Omental fat pad (tissue), 4 donors: ENCODE data around the gene FBXO44. TPM values are rescaled to one million over a fixed set of nuclear protein-coding genes. Genes with fewer than 3 reads are reported as not detected.
A peak's percentile ranks its signal among the peaks of the same experiment; 100 is the strongest.

Experiments used
- ATAC-seq: fragments of 150-250 bp; one replicate; pipeline ENCODE4 v1.9.1; 2016; ENCODE audit warnings: mild to moderate bottlenecking, moderate library complexity; ENCODE audit not compliant: low FRiP score
- DNase-seq: peaks from one replicate; pipeline ENCODE4 v3.0.0-alpha.2; 2019; ENCODE audit warnings: low spot score
- total RNA-seq, 4 donors: library from RNA; depleted of rRNA; stranded (reverse); fragments of >200 nt; gene quantifications; one replicate each; pipeline ENCODE4 v1.1.0, GENCODE V29; 2016
- TF ChIP-seq, protein P1 (sequence below), 3 donors: fragments of 450-650 bp; IDR thresholded peaks; one replicate each; pipeline ENCODE4 v1.5.1; 2016 to 2017; ENCODE audit warnings: antibody characterized with exemption in 3 of 3, mild to moderate bottlenecking in 3 of 3, moderate library complexity in 2 of 3

Gene FBXO44
- total RNA-seq, 4 donors from 2014 or later, result 5.8 to 13.3 (median 9.6) TPM

GRCh38 chr1:11685210-11685752 is 30.6 kb downstream of the FBXO44 start:
- DNase-seq (no peak), ATAC-seq (no peak)
- TF ChIP-seq, protein P1, sequence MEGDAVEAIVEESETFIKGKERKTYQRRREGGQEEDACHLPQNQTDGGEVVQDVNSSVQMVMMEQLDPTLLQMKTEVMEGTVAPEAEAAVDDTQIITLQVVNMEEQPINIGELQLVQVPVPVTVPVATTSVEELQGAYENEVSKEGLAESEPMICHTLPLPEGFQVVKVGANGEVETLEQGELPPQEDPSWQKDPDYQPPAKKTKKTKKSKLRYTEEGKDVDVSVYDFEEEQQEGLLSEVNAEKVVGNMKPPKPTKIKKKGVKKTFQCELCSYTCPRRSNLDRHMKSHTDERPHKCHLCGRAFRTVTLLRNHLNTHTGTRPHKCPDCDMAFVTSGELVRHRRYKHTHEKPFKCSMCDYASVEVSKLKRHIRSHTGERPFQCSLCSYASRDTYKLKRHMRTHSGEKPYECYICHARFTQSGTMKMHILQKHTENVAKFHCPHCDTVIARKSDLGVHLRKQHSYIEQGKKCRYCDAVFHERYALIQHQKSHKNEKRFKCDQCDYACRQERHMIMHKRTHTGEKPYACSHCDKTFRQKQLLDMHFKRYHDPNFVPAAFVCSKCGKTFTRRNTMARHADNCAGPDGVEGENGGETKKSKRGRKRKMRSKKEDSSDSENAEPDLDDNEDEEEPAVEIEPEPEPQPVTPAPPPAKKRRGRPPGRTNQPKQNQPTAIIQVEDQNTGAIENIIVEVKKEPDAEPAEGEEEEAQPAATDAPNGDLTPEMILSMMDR (IDR thresholded peaks at IDR 0.05), result no peak

- TF ChIP-seq, protein P1 (IDR thresholded peaks at IDR 0.05), result no peak
- ATAC-seq (no peak), DNase-seq (no peak)
These were observed 33.8 kb downstream of the FBXO44 start for GRCh38 chr1:11688506-11688905.

DNA sequence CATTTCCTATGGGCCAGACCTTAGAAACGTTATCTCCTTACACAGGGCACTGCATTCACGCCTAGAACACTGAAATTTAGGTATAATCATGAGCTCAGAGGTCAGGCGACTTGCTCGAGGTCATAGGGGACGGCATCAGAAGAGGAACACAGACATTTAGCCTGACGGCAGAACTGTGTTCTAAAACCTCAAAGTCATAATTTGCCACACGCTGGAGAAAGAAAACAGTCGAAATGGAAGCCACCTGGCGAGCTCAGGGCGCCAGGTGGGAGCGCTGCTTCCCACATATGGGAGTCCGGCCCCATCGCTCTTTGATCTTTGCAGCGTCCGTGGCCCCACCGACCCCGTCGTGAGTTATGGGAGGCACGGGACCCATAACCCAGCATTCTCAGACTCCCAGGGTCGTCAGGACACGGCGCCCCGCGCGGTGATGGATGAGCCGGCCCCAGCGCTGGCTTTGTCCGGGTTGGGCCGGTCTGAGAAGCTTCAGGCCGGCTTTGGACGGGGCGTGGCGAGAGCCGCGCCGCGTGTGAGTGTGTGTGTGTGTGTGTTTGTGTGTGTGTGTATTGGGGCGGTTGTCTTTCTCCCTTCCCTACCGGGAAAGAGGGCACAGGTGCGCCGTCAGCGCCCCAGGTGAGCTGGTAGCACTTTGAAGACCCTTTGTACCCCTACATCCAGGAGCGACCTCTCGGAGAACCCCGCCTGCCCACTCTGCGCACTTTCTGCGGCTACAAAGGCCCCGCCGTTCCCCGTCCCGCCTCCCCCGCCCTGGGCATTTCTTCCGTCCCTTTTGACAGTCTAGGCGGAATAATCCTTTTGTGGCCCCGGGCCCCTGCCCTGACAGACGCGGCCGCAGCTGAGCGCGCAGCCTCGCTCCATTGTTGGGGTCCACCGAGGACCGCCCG is 36.0 kb downstream of the FBXO44 start:
- DNase-seq (no peak), ATAC-seq (no peak)
- TF ChIP-seq, protein P1 (IDR thresholded peaks at IDR 0.05), result no peak

DNA sequence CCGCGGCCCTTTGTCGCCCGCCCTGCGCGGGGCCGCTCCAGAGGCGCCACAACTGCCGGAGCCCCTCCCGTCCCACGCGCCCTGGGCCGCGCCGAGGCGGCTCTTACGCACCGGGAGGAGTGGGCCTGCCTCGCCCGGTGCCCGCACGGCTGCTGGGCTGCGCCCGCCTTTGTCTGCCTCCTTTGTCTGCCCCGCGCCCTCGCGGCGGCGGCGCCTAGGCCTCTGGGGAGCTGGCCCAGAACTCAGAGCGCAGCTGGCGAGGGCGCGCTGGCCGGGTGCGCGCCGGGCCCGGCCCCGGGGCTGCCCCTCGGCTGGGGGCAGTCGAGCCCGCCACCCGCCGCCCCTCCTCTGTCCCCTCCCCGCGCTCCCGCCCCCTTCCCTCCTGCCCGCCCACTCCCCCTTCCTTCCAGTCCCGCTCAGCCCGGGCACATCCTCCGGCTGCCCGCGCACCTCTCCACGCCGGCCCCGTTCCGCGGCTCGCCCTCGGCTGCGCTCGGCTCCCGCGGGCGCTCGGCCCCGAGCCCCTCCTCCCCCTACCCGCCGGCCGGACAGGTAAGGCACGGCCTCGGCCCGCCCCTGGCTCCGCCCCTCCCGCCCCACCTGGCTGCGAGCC is 36.7 kb downstream of the FBXO44 start, which contains the start of gene DRAXIN:
DRAXIN (plus strand) TSS at position 409 of the 613 bp plus-strand sequence. CDS start 14,549 bp downstream, outside the sequence.
- TF ChIP-seq, protein P1 (IDR thresholded peaks at IDR 0.05), result no peak
- DNase-seq (no peak), ATAC-seq (peak; percentile 42)

GRCh38 chr1:11691928-11692711 is 37.4 kb downstream of the FBXO44 start:
- TF ChIP-seq, protein P1 (IDR thresholded peaks at IDR 0.05), result no peak
- no peak for ATAC-seq

DNA sequence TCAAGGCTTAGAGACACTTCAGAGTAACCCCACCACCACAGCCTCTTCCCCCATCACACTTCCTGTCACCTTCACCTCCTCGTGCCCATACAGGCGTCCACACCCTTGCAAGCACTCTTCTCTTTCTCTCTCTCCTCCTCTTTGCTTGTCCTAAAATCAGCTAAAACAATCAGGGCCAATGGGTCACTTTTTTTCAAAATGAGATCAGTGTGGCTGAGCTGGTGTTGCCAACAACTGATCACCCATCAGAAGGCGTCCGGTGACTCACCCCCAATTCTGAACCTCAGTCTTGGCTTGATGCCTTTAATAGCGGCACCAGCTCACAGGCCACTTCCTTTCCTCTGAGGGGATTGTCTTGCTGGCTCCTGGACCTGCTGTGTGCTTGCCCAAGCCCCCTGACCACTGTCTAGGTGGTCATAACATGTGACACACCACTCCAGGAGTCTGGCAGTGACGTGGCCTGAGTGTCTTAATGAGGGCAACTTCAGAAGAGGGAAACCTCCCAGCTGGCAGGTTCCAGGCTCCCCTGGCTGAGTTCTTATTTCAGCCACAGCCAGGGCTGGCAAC is 38.4 kb downstream of the FBXO44 start:
- no peak for DNase-seq
- TF ChIP-seq, protein P1 (IDR thresholded peaks at IDR 0.05), result no peak
- peak; percentile 29 for ATAC-seq

More at GRCh38 chr1:11691928-11692711, 37.4 kb downstream of the FBXO44 start:
- no peak for DNase-seq
